Activated CD4-positive, alpha-beta T cell treated with anti-CD3 and anti-CD28 coated beads, Interleukin-2, amount 10 ng/mL, durations not matched to agents 24 days and 14 days (primary cell): Measurements from ENCODE around the gene ZPLD1. TPM values are rescaled to one million over a fixed set of nuclear protein-coding genes. Genes with fewer than 3 reads are reported as not detected.

Experiments
- DNase-seq: peaks from one replicate; pipeline ENCODE4 v3.0.0; 2022
- H3K27ac Mint-ChIP-seq: one replicate; pipeline ENCODE4 v1.8.0; 2022; ENCODE audit warnings: mild to moderate bottlenecking, mixed read lengths
- H3K27me3 Mint-ChIP-seq: one replicate; pipeline ENCODE4 v1.8.0; 2022; ENCODE audit warnings: mixed read lengths
- H3K36me3 Mint-ChIP-seq: one replicate; pipeline ENCODE4 v1.8.0; 2022; ENCODE audit warnings: low read depth, mild to moderate bottlenecking, mixed read lengths
- H3K4me1 Mint-ChIP-seq: one replicate; pipeline ENCODE4 v1.8.0; 2021; ENCODE audit warnings: mixed read lengths
- H3K4me3 Mint-ChIP-seq: one replicate; pipeline ENCODE4 v1.8.0; 2022; ENCODE audit warnings: mild to moderate bottlenecking, moderate library complexity, mixed read lengths
- H3K9me3 Mint-ChIP-seq: one replicate; pipeline ENCODE4 v1.8.0; 2021; ENCODE audit warnings: mixed read lengths
- intact Hi-C: fragments of 100-400 bp; cut with micrococcal nuclease; formaldehyde crosslinking; loops from one replicate; pipeline ENCODE4 v1.15.1; 2023
- total RNA-seq: library from RNA; stranded (reverse); gene quantifications from 2 replicates; pipeline ENCODE4 v1.2.3, GENCODE V29; 2022

Gene ZPLD1
- total RNA-seq, 1 donor from 2014 or later = not detected

- H3K27me3 Mint-ChIP-seq = peaks cover 6% of the 10 kb centered on the region
- DNase-seq = no peak
- no peak overlapping the region for H3K4me3 Mint-ChIP-seq
- no peaks in the 10 kb centered on the region for H3K36me3 Mint-ChIP-seq
- no peaks in the 10 kb centered on the region for H3K9me3 Mint-ChIP-seq
- intact Hi-C loops = no loop called here
- no peak overlapping the region for H3K27ac Mint-ChIP-seq
- no peaks in the 10 kb centered on the region for H3K4me1 Mint-ChIP-seq
These were observed 79.4 kb downstream of the ZPLD1 start for GRCh38 chr3:102514241-102514640.

- no peak for DNase-seq
- Mint-ChIP-seq H3K36me3 (no peaks in the 10 kb centered on the region), H3K27me3 (peaks cover 12% of the 10 kb centered on the region), H3K27ac (no peak overlapping the region), H3K4me1 (no peaks in the 10 kb centered on the region), H3K4me3 (no peak overlapping the region), H3K9me3 (no peaks in the 10 kb centered on the region)
- intact Hi-C loops = no loop called here
These were observed 86.4 kb downstream of the ZPLD1 start for GRCh38 chr3:102521246-102521645.

- Mint-ChIP-seq H3K9me3 (no peaks in the 10 kb centered on the region), H3K36me3 (no peaks in the 10 kb centered on the region), H3K27ac (no peak overlapping the region), H3K27me3 (peaks cover 8% of the 10 kb centered on the region), H3K4me1 (no peaks in the 10 kb centered on the region), H3K4me3 (no peak overlapping the region)
- intact Hi-C loops = no loop called here
- no peak for DNase-seq
These were observed 90.8 kb downstream of the ZPLD1 start for GRCh38 chr3:102525624-102526023.

GRCh38 chr3:102526865-102527264, 92.0 kb downstream of the ZPLD1 start:
- Mint-ChIP-seq H3K4me1 (no peaks in the 10 kb centered on the region), H3K36me3 (no peaks in the 10 kb centered on the region), H3K27ac (no peak overlapping the region), H3K9me3 (no peaks in the 10 kb centered on the region), H3K4me3 (no peak overlapping the region), H3K27me3 (peaks cover 9% of the 10 kb centered on the region)
- no peak for DNase-seq
- intact Hi-C loops = no loop called here

GRCh38 chr3:102528727-102529126, 93.9 kb downstream of the ZPLD1 start:
- Mint-ChIP-seq H3K4me3 (no peak overlapping the region), H3K36me3 (no peaks in the 10 kb centered on the region), H3K27me3 (peaks cover 12% of the 10 kb centered on the region), H3K9me3 (no peaks in the 10 kb centered on the region), H3K4me1 (peaks cover 3% of the 10 kb centered on the region), H3K27ac (no peak overlapping the region)
- intact Hi-C loops = no loop called here
- no peak for DNase-seq
